GM19328 (cell line): ENCODE measurements around the gene MMRN2.

Experiments used
- ATAC-seq: cut with Tn5 transposase; IDR thresholded peaks from one replicate; pipeline ENCODE4 v1.9.1; 2021; ENCODE audit warnings: mild to moderate bottlenecking, moderate library complexity; ENCODE audit not compliant: unreplicated experiment

MMRN2 gene

DNA sequence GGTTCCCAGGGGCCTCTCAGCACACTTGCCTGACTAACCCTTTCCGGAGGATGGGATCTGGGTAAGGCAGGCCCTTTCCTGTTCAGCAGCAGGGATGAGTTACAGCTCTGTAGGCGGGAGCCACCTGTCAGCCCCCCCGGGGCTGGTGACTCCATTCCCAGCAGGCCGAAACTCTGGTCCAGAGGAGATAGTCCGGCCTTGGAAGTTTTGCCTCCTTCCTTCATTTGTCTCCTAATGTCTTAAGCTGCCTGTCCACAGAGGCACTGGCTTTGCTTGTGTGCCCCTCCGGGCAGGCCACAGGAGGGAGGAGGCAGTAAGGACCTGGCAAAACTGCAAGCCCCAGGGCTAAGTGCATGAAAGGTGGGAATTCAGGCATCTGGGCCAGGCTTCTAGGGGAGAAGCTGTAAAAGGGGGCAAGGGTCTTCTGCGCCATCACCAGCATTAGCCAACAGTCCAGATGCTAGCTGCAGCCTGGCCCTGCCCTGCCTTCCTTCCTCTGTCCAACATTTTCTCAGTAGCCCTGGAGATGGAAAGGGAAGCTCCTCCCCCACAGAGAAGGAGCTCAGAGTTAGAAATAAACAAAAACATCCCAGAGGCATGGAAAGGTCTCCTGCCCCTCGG is 12.1 kb upstream of the MMRN2 start:
- ATAC-seq = no peak

DNA sequence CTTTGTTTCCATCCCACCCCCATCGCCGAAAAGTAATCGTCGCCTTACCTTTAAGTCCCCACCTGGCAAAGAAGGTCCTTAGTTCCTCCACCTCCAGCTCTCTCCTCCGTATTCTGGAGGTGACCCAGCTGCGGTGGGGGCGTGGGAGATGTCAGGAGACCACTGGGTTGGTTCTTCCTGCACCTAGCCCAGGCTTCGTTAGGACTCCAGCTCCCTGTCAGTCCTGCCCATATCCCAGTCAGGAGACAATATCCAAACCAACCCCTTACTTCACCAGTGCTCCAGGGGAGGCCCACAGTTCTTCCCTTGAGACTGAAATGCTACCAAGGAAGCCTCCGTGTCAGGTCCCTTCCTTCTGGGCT is 11.6 kb upstream of the MMRN2 start:
- no peak for ATAC-seq

GRCh38 chr10:86968271-86968993 is 11.0 kb upstream of the MMRN2 start, which contains the start of gene ADIRF:
TSS of gene ADIRF (plus strand) at chr10:86968482. CDS start at chr10:86968545, 63 bp downstream.
- ATAC-seq = no peak

GRCh38 chr10:86967481-86967941 is 10.1 kb upstream of the MMRN2 start:
- no peak for ATAC-seq

GRCh38 chr10:86965986-86966654 is 8.7 kb upstream of the MMRN2 start:
- peak; percentile 33 for ATAC-seq

GRCh38 chr10:86964847-86965190 is 7.4 kb upstream of the MMRN2 start:
- no peak for ATAC-seq

DNA sequence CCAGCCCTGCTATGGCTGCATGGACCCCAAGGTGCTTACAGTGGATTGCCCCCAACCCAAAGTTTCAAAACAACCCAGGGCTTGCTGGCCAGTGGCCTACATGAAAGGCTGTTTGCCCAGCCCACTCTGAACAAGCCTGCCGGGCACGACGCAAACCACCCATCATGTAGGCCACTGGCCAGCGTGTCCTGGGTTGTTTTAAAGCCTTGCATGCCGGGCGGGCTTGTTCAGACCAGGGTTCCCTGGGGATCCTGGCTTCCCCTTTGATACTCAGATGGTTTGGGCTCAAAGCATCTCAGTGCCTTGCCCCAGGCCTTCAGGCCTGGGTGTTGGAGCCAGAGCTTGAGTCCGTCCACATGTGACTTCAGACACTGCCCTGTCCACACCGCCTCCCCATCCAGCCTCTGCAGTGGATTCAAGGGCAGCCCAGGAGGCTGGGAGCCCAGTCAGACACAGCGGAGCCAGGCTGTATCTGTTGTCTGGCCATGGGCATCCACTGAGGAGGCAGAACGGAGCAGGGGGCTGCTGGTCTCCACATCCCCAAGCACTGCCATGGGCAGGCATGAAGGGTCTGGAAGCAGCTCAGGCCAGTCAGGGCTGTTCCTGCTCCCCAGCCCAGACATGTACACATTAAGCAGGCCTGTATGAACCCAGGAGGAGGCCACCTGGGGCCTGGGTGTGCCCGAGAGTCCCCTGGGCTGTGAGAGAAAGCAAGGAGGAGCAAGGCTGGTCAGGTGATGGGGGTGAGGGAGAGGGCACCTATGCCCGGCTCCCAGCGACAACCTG is 6.8 kb upstream of the MMRN2 start:
- no peak for ATAC-seq

- ATAC-seq = no peak
Measured at GRCh38 chr10:86963341-86963919, 6.0 kb upstream of the MMRN2 start.

GRCh38 chr10:86962981-86963310 is 5.5 kb upstream of the MMRN2 start:
- no peak for ATAC-seq

GRCh38 chr10:86962136-86962980 is 4.9 kb upstream of the MMRN2 start:
- no peak for ATAC-seq

GRCh38 chr10:86961481-86962091 is 4.2 kb upstream of the MMRN2 start:
- no peak for ATAC-seq

- no peak for ATAC-seq
Measured at GRCh38 chr10:86960863-86961434, 3.5 kb upstream of the MMRN2 start.

GRCh38 chr10:86960003-86960862 is 2.8 kb upstream of the MMRN2 start:
- ATAC-seq = peak; percentile 63

GRCh38 chr10:86959737-86960002 is 2.3 kb upstream of the MMRN2 start:
- no peak for ATAC-seq

DNA sequence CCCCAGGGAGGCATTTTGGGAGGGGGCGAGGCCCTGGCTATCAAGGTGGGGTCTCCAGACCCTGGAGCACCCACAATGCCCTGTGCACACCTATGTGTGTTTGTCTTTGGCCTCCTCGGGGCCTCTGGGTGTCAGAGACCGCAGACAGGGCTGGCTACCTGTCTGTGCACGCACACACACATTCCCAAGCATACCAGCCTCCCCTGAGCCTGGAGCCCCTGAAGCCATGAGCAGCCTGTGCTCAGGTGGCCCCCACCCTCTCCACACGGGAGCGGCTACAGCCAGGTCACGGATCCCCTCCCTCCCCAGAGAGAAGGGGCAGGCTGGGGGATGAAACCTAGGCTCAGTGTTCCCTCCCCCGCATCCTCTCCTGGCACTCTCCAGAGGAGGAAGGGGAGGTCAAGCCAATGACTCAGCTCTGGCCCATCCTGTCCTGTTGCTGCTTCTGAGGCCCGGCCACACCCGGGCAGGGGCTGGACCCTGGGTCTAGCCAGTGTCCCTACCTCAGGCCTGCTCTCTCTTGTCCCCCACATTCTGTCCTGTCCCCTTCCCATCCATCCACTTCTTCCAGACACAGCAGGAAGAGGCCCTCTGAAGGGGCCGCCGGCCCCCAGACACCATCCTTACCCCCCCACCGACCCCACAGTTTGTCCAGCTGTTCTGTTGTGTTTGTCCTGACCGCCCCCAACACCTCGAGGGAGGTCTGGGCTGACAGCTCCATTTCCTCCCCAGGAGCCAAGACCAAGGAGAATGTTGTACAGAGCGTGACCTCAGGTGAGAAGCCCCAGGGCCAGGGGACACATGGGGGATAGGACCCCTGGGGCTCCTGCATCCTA is 1.7 kb upstream of the MMRN2 start:
- ATAC-seq = no peak

DNA sequence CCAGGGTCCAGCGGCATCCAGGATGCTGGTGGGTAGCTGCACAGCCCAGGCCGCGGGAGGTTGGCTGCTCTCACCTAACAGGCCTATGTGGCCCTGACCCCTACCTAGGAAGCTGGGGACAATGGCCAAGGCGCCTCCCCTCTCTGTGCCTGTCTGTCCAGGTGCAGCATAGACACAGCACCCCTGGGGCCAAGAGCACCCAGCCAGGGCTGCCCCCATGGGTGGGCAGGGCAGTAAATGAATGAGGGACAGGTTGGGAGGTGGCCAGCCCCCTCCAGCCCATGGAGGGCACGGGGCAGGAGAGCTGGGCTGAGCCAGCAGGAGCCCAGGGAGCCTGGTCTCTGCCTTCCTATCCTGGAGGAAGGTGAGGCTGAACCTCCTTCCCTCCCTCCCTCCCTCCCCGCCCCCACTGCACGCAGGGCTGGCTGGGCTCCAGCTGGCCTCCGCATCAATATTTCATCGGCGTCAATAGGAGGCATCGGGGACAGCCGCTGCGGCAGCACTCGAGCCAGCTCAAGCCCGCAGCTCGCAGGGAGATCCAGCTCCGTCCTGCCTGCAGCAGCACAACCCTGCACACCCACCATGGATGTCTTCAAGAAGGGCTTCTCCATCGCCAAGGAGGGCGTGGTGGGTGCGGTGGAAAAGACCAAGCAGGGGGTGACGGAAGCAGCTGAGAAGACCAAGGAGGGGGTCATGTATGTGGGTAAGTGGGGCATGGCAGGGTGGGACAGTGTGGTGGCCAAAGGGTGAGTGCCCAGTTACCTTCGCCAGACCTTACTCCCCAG is 893 bp upstream of the MMRN2 start, which contains the start of gene SNCG:
TSS of gene SNCG (plus strand) at position 484 of the 785 bp plus-strand sequence. CDS start at position 583, 99 bp downstream.
- no peak for ATAC-seq

- ATAC-seq = no peak
Measured at GRCh38 chr10:86956848-86957448, 467 bp downstream of the MMRN2 start.
